Suprapubic skin (tissue), 4 donors: ENCODE measurements around the gene COL17A1.

Experiments
- CTCF ChIP-seq, 2 donors: fragments of 200-600 bp in 1 of 2; fragments of 450-650 bp in 1 of 2; sonication (generic) in 1 of 2; IDR thresholded peaks; one replicate each; pipeline ENCODE4 v1.5.1; 2016 to 2019; ENCODE audit warnings: antibody characterized with exemption in 2 of 2, mild to moderate bottlenecking in 1 of 2, moderate library complexity in 1 of 2
- EP300 ChIP-seq: sonication (generic); formaldehyde crosslinking; IDR thresholded peaks from one replicate; pipeline ENCODE4 v1.6.1; 2017; ENCODE audit warnings: antibody characterized with exemption
- POLR2A ChIP-seq, 2 donors: fragments of 450-650 bp; IDR thresholded peaks; one replicate each; pipeline ENCODE4 v1.6.1; 2017; ENCODE audit warnings: antibody characterized with exemption in 2 of 2, mild to moderate bottlenecking in 2 of 2, moderate library complexity in 2 of 2
- POLR2AphosphoS5 ChIP-seq, 3 donors: sonication (generic); formaldehyde crosslinking; IDR thresholded peaks; one replicate each; pipeline ENCODE4 v1.6.1; 2017; ENCODE audit warnings: antibody characterized with exemption in 3 of 3

DNA sequence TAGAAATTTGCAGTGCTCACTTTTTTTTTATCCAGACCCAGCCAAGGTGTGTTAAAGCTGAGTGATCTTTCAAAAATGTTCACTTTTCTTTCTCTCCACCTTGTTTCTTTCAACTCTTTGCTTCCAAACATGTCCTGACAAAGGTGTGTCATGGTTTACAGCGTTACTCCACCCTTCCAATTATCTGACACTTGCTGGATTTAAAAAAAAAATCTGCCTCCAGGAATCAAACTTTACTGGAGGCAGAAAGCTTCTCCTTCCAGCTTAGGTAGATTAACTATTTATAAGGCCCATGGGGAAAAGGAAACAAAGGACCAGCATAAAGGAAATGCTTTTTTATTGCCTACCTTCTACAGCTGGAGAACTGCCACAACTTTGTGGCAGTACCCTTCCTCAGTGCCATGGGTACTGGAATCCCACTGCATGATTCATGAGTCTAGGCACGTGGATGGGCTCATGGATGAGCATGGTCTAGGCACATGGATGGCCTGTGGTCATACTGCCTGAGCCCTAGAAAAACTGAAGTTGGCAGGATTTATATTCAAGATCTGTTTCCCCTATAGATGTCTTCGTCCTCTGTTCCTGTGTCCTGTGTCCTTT is at the start of gene COL17A1:
- TF ChIP-seq CTCF (IDR thresholded peaks at IDR 0.05) (no peak), POLR2A (IDR thresholded peaks at IDR 0.05) (no peak), POLR2AphosphoS5 (IDR thresholded peaks at IDR 0.05) (no peak), EP300 (no peak)
